CD4-positive, alpha-beta T cell (primary cell): Measurements from ENCODE around the gene GDE1. TPM values are rescaled to one million over a fixed set of nuclear protein-coding genes. Genes with fewer than 3 reads are reported as not detected.

ENCODE experiments used
- ATAC-seq: fragments of 200-7000 bp; cut with Tn5 transposase; one replicate; pipeline ENCODE4 v1.10.0; 2022; ENCODE audit warnings: mild to moderate bottlenecking; ENCODE audit not compliant: poor library complexity
- CTCF ChIA-PET: fragments of 350-600 bp; sonication (Branson Sonifier 250); formaldehyde crosslinking; loops from one replicate; lab custom pipeline; 2021; ENCODE audit warnings: antibody characterized with exemption, inconsistent platforms; lab: Charles Lee
- POLR2A ChIA-PET: fragments of 350-600 bp; sonication (Branson Sonifier 250); formaldehyde crosslinking; loops from one replicate; lab custom pipeline; 2021; ENCODE audit warnings: antibody characterized with exemption, inconsistent platforms; lab: Charles Lee
- DNase-seq, 14 experiments: peaks; one replicate each; pipeline ENCODE4 v3.0.0-alpha.2; 2013 to 2020; ENCODE audit warnings: mixed read lengths in 2 of 14
- H3K27ac ChIP-seq, 2 donors: one replicate each; pipeline versions ENCODE4 v1.5.1 to v1.7.0; 2013; ENCODE audit warnings: low read length in 2 of 2, low read depth in 1 of 2, mild to moderate bottlenecking in 1 of 2
- H3K27me3 ChIP-seq, 2 experiments: 1 replicate in 1 of 2; 2 replicates in 1 of 2; pipeline versions ENCODE4 v1.6.1 to v1.7.0; 2013; ENCODE audit warnings: low read length in 2 of 2, control low read depth in 1 of 2, mild to moderate bottlenecking in 1 of 2, moderate library complexity in 1 of 2; ENCODE audit not compliant: insufficient read depth in 2 of 2, control insufficient read depth in 1 of 2
- H3K36me3 ChIP-seq: one replicate; pipeline ENCODE4 v1.6.1; 2013; ENCODE audit warnings: low read length, control low read depth; ENCODE audit not compliant: insufficient read depth
- H3K4me1 ChIP-seq: one replicate; pipeline ENCODE4 v1.6.1; 2013; ENCODE audit warnings: low read length, control low read depth; ENCODE audit not compliant: insufficient read depth
- H3K4me3 ChIP-seq: one replicate; pipeline ENCODE4 v1.5.1; 2013; ENCODE audit warnings: mild to moderate bottlenecking, low read length, moderate library complexity
- H3K9me3 ChIP-seq, 2 experiments: 1 replicate in 1 of 2; 2 replicates in 1 of 2; pipeline versions ENCODE4 v1.6.1 to v1.7.0; 2013; ENCODE audit warnings: low read length in 2 of 2, mild to moderate bottlenecking in 2 of 2, control low read depth in 1 of 2, moderate library complexity in 1 of 2; ENCODE audit not compliant: control insufficient read depth in 1 of 2, insufficient read depth in 1 of 2
- H3K27ac Mint-ChIP-seq: one replicate; pipeline ENCODE4 v1.8.0; 2020; ENCODE audit warnings: mixed read lengths
- H3K27me3 Mint-ChIP-seq: one replicate; pipeline ENCODE4 v1.8.0; 2021; ENCODE audit warnings: mixed read lengths
- H3K36me3 Mint-ChIP-seq: one replicate; pipeline ENCODE4 v1.8.0; 2021; ENCODE audit warnings: low read depth, mixed read lengths
- H3K4me1 Mint-ChIP-seq: one replicate; pipeline ENCODE4 v1.8.0; 2021; ENCODE audit warnings: low read depth, mixed read lengths
- H3K4me3 Mint-ChIP-seq: one replicate; pipeline ENCODE4 v1.8.0; 2020; ENCODE audit warnings: mild to moderate bottlenecking, mixed read lengths
- H3K9me3 Mint-ChIP-seq: one replicate; pipeline ENCODE4 v1.8.0; 2020; ENCODE audit warnings: mixed read lengths
- intact Hi-C, 2 experiments: fragments of 100-400 bp; cut with DNase I in 1 of 2; cut with micrococcal nuclease in 1 of 2; formaldehyde crosslinking; loops; one replicate each; pipeline versions ENCODE4 v1.15.1 to v1.9.0; 2023 to 2025; cut with DNase I, micrococcal nuclease
- total RNA-seq, 174 experiments: library from RNA in 2 of 174; stranded (reverse) in 2 of 174; gene quantifications; one replicate each; pipeline ENCODE4 v1.2.3 and lab custom pipeline; 2021 to 2026
- TF ChIP-seq, protein P1 (sequence below): fragments of 200-600 bp; IDR thresholded peaks from one replicate; pipeline ENCODE4 v1.8.0; 2022; ENCODE audit warnings: antibody characterized with exemption, mild to moderate bottlenecking

The GDE1 gene
- total RNA-seq, 2 experiments from 2014 or later: 22.0 to 22.2 TPM

DNA sequence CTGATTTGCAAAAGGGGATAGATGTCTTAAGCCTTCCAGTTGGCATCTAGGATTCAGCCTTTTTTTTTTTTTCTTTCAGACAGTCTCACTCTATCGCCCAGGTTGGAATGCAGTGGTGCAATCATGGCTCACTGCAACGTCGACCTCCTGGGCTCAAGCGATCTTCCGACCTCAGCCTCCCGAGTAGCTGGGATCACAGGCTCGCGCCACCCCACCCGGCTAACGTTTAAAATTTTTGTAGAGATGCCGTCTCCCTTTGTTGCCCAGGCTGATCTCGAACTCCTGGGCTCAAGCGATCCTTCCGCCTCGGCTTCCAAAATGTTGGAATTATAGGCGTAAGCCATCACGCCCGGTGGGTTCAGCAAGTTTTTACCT is 1.3 kb upstream of the GDE1 start:
- ATAC-seq (no peak), DNase-seq (peak in 2 of 14 experiments; percentile 10 to 30)
- intact Hi-C loops: loop anchor here (1.0 to 10.0 kb wide), 8 partner anchors 32 to 1382 kb away; partner anchors contain the start of genes COQ7 (in 2 of the 2), ARL6IP1 (in 1 of the 2), DCUN1D3 (in 1 of the 2) and IQCK (in 1 of the 2)
- H3K36me3 Mint-ChIP-seq: peaks cover 27% of the 10 kb centered on the region
- H3K4me3 Mint-ChIP-seq: peak overlapping the region; percentile 99
- no peak overlapping the region for H3K27ac ChIP-seq
- no peaks in the 10 kb centered on the region for H3K9me3 ChIP-seq
- H3K4me3 ChIP-seq: no peak overlapping the region
- ChIA-PET CTCF (interaction anchor here (2.0 to 4.1 kb wide), 2 partner anchors 26 to 32 kb away, joined by 5 to 40 read pairs; partner anchors contain the start of gene VPS35L), POLR2A (interaction anchor here (1.2 to 2.4 kb wide), 5 partner anchors 13 to 455 kb away, joined by 3 to 65 read pairs (median 6); partner anchors contain the start of genes COQ7 and VPS35L)
- no peaks in the 10 kb centered on the region for H3K27me3 ChIP-seq
- H3K36me3 ChIP-seq: peaks cover 4% of the 10 kb centered on the region
- H3K9me3 Mint-ChIP-seq: no peaks in the 10 kb centered on the region
- TF ChIP-seq, protein P1, sequence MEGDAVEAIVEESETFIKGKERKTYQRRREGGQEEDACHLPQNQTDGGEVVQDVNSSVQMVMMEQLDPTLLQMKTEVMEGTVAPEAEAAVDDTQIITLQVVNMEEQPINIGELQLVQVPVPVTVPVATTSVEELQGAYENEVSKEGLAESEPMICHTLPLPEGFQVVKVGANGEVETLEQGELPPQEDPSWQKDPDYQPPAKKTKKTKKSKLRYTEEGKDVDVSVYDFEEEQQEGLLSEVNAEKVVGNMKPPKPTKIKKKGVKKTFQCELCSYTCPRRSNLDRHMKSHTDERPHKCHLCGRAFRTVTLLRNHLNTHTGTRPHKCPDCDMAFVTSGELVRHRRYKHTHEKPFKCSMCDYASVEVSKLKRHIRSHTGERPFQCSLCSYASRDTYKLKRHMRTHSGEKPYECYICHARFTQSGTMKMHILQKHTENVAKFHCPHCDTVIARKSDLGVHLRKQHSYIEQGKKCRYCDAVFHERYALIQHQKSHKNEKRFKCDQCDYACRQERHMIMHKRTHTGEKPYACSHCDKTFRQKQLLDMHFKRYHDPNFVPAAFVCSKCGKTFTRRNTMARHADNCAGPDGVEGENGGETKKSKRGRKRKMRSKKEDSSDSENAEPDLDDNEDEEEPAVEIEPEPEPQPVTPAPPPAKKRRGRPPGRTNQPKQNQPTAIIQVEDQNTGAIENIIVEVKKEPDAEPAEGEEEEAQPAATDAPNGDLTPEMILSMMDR: no peak
- H3K4me1 ChIP-seq: peaks cover 50% of the 10 kb centered on the region
- H3K27me3 Mint-ChIP-seq: no peaks in the 10 kb centered on the region
- H3K27ac Mint-ChIP-seq: peak overlapping the region; percentile 85
- H3K4me1 Mint-ChIP-seq: peaks cover 59% of the 10 kb centered on the region

DNA sequence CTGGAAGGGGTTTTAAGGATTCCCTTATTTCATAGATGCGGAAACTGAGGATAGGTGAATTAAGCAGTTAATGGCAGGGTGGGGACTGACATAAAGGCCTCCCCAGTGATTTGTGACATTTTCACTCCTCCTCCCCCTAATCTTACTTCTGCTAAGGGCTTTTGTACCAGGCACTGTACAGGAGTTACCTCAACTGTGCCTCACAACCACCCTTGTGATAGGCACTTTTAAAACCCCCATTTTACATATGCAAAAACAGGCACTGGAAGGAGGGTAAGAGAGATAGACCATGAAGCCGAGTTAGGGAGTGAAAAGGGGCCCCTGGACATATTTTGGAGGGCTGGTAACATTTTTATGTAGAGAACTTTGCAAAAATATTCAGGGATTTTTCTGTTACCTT is 862 bp upstream of the GDE1 start:
- no peak for ATAC-seq
- Mint-ChIP-seq H3K36me3 (peaks cover 26% of the 10 kb centered on the region), H3K4me3 (peak overlapping the region; percentile 99), H3K27ac (peak overlapping the region; percentile 84), H3K9me3 (no peaks in the 10 kb centered on the region), H3K4me1 (peaks cover 60% of the 10 kb centered on the region), H3K27me3 (no peaks in the 10 kb centered on the region)
- ChIA-PET POLR2A (interaction anchor here (1.7 kb wide), 1 partner anchor 33 kb away, joined by 10 read pairs; the partner anchor contains the start of gene VPS35L), CTCF (interaction anchor here (1.9 kb wide), 1 partner anchor 33 kb away, joined by 10 read pairs; the partner anchor contains the start of gene VPS35L)
- Histone ChIP-seq H3K36me3 (no peaks in the 10 kb centered on the region), H3K4me1 (peaks cover 53% of the 10 kb centered on the region), H3K27ac (no peak overlapping the region), H3K9me3 (no peaks in the 10 kb centered on the region), H3K4me3 (no peak overlapping the region), H3K27me3 (no peaks in the 10 kb centered on the region)
- peak in 1 of 14 experiments; percentile 4 for DNase-seq
- intact Hi-C loops: loop anchor here (1.0 to 10.0 kb wide), 8 partner anchors 33 to 1382 kb away; partner anchors contain the start of genes COQ7 (in 2 of the 2), ARL6IP1 (in 1 of the 2), DCUN1D3 (in 1 of the 2) and IQCK (in 1 of the 2)
- TF ChIP-seq, protein P1: no peak

DNA sequence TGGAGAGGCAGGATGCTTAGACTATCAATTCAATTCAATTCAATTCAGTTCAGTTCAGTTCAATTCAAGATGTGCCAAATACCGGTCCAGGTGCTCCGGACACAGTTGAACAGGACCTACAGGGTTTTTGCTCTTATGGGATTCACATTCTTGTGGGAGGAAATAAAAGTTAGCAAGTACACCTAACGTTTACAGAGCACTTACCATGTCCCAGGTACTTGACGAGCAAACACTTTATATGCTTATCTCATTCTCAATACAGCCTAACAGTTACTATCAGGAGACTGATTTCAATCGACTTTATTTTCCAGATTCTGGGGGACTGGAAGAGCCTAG is 467 bp upstream of the GDE1 start:
- H3K4me1 Mint-ChIP-seq: peaks cover 63% of the 10 kb centered on the region
- H3K27me3 ChIP-seq: no peaks in the 10 kb centered on the region
- peak overlapping the region; percentile 99 for H3K4me3 Mint-ChIP-seq
- peaks cover 55% of the 10 kb centered on the region for H3K4me1 ChIP-seq
- no peaks in the 10 kb centered on the region for H3K9me3 ChIP-seq
- no peaks in the 10 kb centered on the region for H3K9me3 Mint-ChIP-seq
- H3K27ac ChIP-seq: peak overlapping the region; percentile 58 to 78
- DNase-seq: no peak
- POLR2A ChIA-PET: interaction anchor here (1.7 kb wide), 1 partner anchor 33 kb away, joined by 10 read pairs; the partner anchor contains the start of gene VPS35L
- no peaks in the 10 kb centered on the region for H3K27me3 Mint-ChIP-seq
- H3K27ac Mint-ChIP-seq: peak overlapping the region; percentile 84
- H3K36me3 Mint-ChIP-seq: peaks cover 29% of the 10 kb centered on the region
- intact Hi-C loops: loop anchor here (2.0 to 10.0 kb wide), 7 partner anchors 195 to 1382 kb away; partner anchors contain the start of genes COQ7 (in 2 of the 2), ARL6IP1 (in 1 of the 2), DCUN1D3 (in 1 of the 2) and IQCK (in 1 of the 2)
- TF ChIP-seq, protein P1: no peak
- H3K4me3 ChIP-seq: peak overlapping the region; percentile 93
- ATAC-seq: no peak
- peaks cover under 1% of the 10 kb centered on the region for H3K36me3 ChIP-seq
- CTCF ChIA-PET: interaction anchor here (1.9 kb wide), 1 partner anchor 33 kb away, joined by 10 read pairs; the partner anchor contains the start of gene VPS35L
